ENCODE measurements around the gene ERAS. TPM values are rescaled to one million over a fixed set of nuclear protein-coding genes. Genes with fewer than 3 reads are reported as not detected.
A peak's percentile ranks its signal among the peaks of the same experiment; 100 is the strongest.
"Not testable (repeated sequence)": the region's sequence is repeated elsewhere in the genome, so short reads cannot be mapped to it uniquely, and the experiment has no call there.

Gene ERAS
- total RNA-seq, 6 experiments from 2014 or later, result not detected

GRCh38 chrX:48816014-48816810 lies 10.1 kb upstream of the ERAS start:
- TF ChIP-seq CTCF (IDR thresholded peaks at IDR 0.05), result no peak
- TF ChIP-seq POLR2A (IDR thresholded peaks at IDR 0.05), result no peak
- H3K4me1 ChIP-seq, result no peaks in the 10 kb centered on the region
- H3K4me3 ChIP-seq, result no peak overlapping the region
- no peak for DNase-seq
- H3K27ac ChIP-seq, result no peak overlapping the region
- H3K36me3 ChIP-seq, result peaks cover 0 to 19% (median 6%) of the 10 kb centered on the region in 4 donors
- 62% methylated on average over 4 of the region's 18 CpGs for WGBS (ENCODE audit: insufficient coverage, low coverage, low lambda C conversion rate, missing lambda C conversion rate)
- intact Hi-C loops (cut with DNase I), result no loop called here
- no peak for ATAC-seq
- H3K9me3 ChIP-seq, result no peaks in the 10 kb centered on the region
- H3K27me3 ChIP-seq, result no peaks in the 10 kb centered on the region

- no CpG with 5 or more reads among the region's 16 CpGs for WGBS (ENCODE audit: insufficient coverage, low coverage, low lambda C conversion rate, missing lambda C conversion rate)
- no peak overlapping the region for H3K4me3 ChIP-seq
- TF ChIP-seq CTCF (IDR thresholded peaks at IDR 0.05), result no peak
- TF ChIP-seq POLR2A (IDR thresholded peaks at IDR 0.05), result no peak
- intact Hi-C loops (cut with DNase I), result no loop called here
- ATAC-seq (no peak), DNase-seq (no peak)
- H3K36me3 ChIP-seq, result peaks cover 0 to 11% (median 2%) of the 10 kb centered on the region in 4 donors
- no peak overlapping the region for H3K27ac ChIP-seq
- H3K4me1 ChIP-seq, result no peaks in the 10 kb centered on the region
- H3K27me3 ChIP-seq, result no peaks in the 10 kb centered on the region
- H3K9me3 ChIP-seq, result no peaks in the 10 kb centered on the region
Measured at GRCh38 chrX:48818098-48818497, 8.2 kb upstream of the ERAS start.

GRCh38 chrX:48818866-48819265 lies 7.4 kb upstream of the ERAS start:
- TF ChIP-seq CTCF (IDR thresholded peaks at IDR 0.05), result no peak
- no peak for TF ChIP-seq POLR2A (IDR thresholded peaks at IDR 0.05)
- H3K27me3 ChIP-seq, result no peaks in the 10 kb centered on the region
- intact Hi-C loops (cut with DNase I), result no loop called here
- no peak overlapping the region for H3K4me3 ChIP-seq
- no peaks in the 10 kb centered on the region for H3K9me3 ChIP-seq
- DNase-seq, result no peak
- no peak overlapping the region for H3K27ac ChIP-seq
- 84% methylated on average over 4 of the region's 4 CpGs for WGBS (ENCODE audit: insufficient coverage, low coverage, low lambda C conversion rate, missing lambda C conversion rate)
- H3K4me1 ChIP-seq, result no peaks in the 10 kb centered on the region
- ATAC-seq, result peak in 1 of 4 donors; percentile 15
- H3K36me3 ChIP-seq, result peaks cover 0 to 11% (median 2%) of the 10 kb centered on the region in 4 donors

- ATAC-seq, result peak in 3 of 4 donors; percentile 17 to 43 (median 39)
- H3K36me3 ChIP-seq, result peaks cover 0 to 11% (median 2%) of the 10 kb centered on the region in 4 donors
- H3K4me3 ChIP-seq; H3K4me1 ChIP-seq; intact Hi-C loops (cut with DNase I); H3K27ac ChIP-seq; H3K9me3 ChIP-seq; H3K27me3 ChIP-seq: not testable (repeated sequence)
- peak in 1 of 3 donors; percentile 54 for DNase-seq
- WGBS (ENCODE audit: insufficient coverage, low coverage, low lambda C conversion rate, missing lambda C conversion rate), result 41% methylated on average over 5 of the region's 9 CpGs
Measured at GRCh38 chrX:48819394-48819793, 6.9 kb upstream of the ERAS start.

GRCh38 chrX:48823053-48823452 lies 3.3 kb upstream of the ERAS start:
- H3K4me3 ChIP-seq, result no peak overlapping the region
- H3K27ac ChIP-seq, result no peak overlapping the region
- H3K27me3 ChIP-seq, result no peaks in the 10 kb centered on the region
- H3K9me3 ChIP-seq, result no peaks in the 10 kb centered on the region
- no peaks in the 10 kb centered on the region for H3K36me3 ChIP-seq
- TF ChIP-seq CTCF (IDR thresholded peaks at IDR 0.05) (no peak), POLR2A (IDR thresholded peaks at IDR 0.05) (no peak)
- 83% methylated on average over 2 of the region's 6 CpGs for WGBS (ENCODE audit: insufficient coverage, low coverage, low lambda C conversion rate, missing lambda C conversion rate)
- ATAC-seq, result peak in 1 of 4 donors; percentile 5
- DNase-seq, result no peak
- intact Hi-C loops (cut with DNase I), result no loop called here
- H3K4me1 ChIP-seq, result no peaks in the 10 kb centered on the region
